Osteocyte (in vitro differentiated cells): ENCODE data around the gene PPARA. TPM values are rescaled to one million over a fixed set of nuclear protein-coding genes. Genes with fewer than 3 reads are reported as not detected.
"Not testable (repeated sequence)": the region's sequence is repeated elsewhere in the genome, so short reads cannot be mapped to it uniquely, and the experiment has no call there.

Experiments used
- DNase-seq: peaks from one replicate; pipeline ENCODE4 v3.0.0; 2021; ENCODE audit warnings: mixed read lengths; ENCODE audit not compliant: unreplicated experiment; ENCODE audit errors: extremely low spot score
- H3K27ac Mint-ChIP-seq: one replicate; pipeline ENCODE4 v1.8.0; 2021; ENCODE audit warnings: mild to moderate bottlenecking, mixed read lengths; ENCODE audit not compliant: unreplicated experiment
- H3K27me3 Mint-ChIP-seq: one replicate; pipeline ENCODE4 v1.8.0; 2021; ENCODE audit warnings: mixed read lengths; ENCODE audit not compliant: unreplicated experiment
- H3K36me3 Mint-ChIP-seq: one replicate; pipeline ENCODE4 v1.8.0; 2021; ENCODE audit warnings: mixed read lengths; ENCODE audit not compliant: unreplicated experiment
- H3K4me1 Mint-ChIP-seq: one replicate; pipeline ENCODE4 v1.8.0; 2021; ENCODE audit warnings: mixed read lengths; ENCODE audit not compliant: unreplicated experiment
- H3K4me3 Mint-ChIP-seq: one replicate; pipeline ENCODE4 v1.8.0; 2021; ENCODE audit warnings: mild to moderate bottlenecking, moderate library complexity, mixed read lengths; ENCODE audit not compliant: unreplicated experiment
- H3K9me3 Mint-ChIP-seq: one replicate; pipeline ENCODE4 v1.8.0; 2021; ENCODE audit warnings: mixed read lengths; ENCODE audit not compliant: unreplicated experiment
- total RNA-seq: library from RNA; stranded (reverse); gene quantifications from 2 replicates; pipeline ENCODE4 v1.2.1, GENCODE V29; 2021
- TF ChIP-seq, protein P1 (sequence below): fragments of 200-600 bp; sonication (generic); IDR thresholded peaks from 2 replicates; pipeline ENCODE4 v1.5.0; 2021; ENCODE audit warnings: antibody characterized with exemption, mild to moderate bottlenecking, moderate library complexity

PPARA gene
- total RNA-seq, 1 donor from 2014 or later: 21.9 TPM

GRCh38 chr22:46138058-46138797 is 12.1 kb upstream of the PPARA start:
- H3K4me1 Mint-ChIP-seq: no peaks in the 10 kb centered on the region
- TF ChIP-seq, protein P1, sequence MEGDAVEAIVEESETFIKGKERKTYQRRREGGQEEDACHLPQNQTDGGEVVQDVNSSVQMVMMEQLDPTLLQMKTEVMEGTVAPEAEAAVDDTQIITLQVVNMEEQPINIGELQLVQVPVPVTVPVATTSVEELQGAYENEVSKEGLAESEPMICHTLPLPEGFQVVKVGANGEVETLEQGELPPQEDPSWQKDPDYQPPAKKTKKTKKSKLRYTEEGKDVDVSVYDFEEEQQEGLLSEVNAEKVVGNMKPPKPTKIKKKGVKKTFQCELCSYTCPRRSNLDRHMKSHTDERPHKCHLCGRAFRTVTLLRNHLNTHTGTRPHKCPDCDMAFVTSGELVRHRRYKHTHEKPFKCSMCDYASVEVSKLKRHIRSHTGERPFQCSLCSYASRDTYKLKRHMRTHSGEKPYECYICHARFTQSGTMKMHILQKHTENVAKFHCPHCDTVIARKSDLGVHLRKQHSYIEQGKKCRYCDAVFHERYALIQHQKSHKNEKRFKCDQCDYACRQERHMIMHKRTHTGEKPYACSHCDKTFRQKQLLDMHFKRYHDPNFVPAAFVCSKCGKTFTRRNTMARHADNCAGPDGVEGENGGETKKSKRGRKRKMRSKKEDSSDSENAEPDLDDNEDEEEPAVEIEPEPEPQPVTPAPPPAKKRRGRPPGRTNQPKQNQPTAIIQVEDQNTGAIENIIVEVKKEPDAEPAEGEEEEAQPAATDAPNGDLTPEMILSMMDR: no peak
- no peak overlapping the region for H3K27ac Mint-ChIP-seq
- no peaks in the 10 kb centered on the region for H3K36me3 Mint-ChIP-seq
- no peak for DNase-seq
- H3K27me3 Mint-ChIP-seq: peaks cover under 1% of the 10 kb centered on the region
- no peaks in the 10 kb centered on the region for H3K9me3 Mint-ChIP-seq
- no peak overlapping the region for H3K4me3 Mint-ChIP-seq

GRCh38 chr22:46139417-46139816 is 10.9 kb upstream of the PPARA start:
- not testable (repeated sequence) for H3K4me3 Mint-ChIP-seq, H3K27me3 Mint-ChIP-seq, H3K36me3 Mint-ChIP-seq, DNase-seq, H3K9me3 Mint-ChIP-seq, H3K4me1 Mint-ChIP-seq
- peak overlapping the region; percentile 56 for H3K27ac Mint-ChIP-seq

DNA sequence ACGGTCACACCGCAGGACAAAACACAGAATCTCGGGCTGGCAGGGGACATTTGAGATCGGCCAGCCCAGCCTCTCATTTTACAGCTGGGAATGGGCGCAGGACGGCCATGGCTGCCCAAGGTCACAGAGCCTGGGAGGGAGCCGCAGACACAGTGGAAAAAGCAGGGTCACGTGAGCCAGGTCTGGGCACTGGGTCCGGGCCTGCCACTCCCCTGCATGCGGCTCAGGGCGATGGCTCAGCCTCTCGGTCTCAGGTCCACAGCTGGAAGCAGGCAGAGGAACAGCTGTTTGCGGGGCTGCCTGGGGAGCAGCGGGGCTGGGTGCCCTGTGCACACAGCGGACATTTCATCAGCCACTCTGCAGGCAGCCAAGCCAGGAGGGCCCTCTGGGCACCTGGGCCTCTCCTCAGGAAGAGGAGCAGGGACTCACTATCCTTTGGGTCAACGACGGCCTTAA is 10.4 kb upstream of the PPARA start:
- TF ChIP-seq, protein P1: no peak
- Mint-ChIP-seq H3K27me3 (peaks cover 6% of the 10 kb centered on the region), H3K4me1 (no peaks in the 10 kb centered on the region), H3K9me3 (no peaks in the 10 kb centered on the region), H3K27ac (no peak overlapping the region), H3K36me3 (no peaks in the 10 kb centered on the region), H3K4me3 (no peak overlapping the region)
- DNase-seq: no peak

DNA sequence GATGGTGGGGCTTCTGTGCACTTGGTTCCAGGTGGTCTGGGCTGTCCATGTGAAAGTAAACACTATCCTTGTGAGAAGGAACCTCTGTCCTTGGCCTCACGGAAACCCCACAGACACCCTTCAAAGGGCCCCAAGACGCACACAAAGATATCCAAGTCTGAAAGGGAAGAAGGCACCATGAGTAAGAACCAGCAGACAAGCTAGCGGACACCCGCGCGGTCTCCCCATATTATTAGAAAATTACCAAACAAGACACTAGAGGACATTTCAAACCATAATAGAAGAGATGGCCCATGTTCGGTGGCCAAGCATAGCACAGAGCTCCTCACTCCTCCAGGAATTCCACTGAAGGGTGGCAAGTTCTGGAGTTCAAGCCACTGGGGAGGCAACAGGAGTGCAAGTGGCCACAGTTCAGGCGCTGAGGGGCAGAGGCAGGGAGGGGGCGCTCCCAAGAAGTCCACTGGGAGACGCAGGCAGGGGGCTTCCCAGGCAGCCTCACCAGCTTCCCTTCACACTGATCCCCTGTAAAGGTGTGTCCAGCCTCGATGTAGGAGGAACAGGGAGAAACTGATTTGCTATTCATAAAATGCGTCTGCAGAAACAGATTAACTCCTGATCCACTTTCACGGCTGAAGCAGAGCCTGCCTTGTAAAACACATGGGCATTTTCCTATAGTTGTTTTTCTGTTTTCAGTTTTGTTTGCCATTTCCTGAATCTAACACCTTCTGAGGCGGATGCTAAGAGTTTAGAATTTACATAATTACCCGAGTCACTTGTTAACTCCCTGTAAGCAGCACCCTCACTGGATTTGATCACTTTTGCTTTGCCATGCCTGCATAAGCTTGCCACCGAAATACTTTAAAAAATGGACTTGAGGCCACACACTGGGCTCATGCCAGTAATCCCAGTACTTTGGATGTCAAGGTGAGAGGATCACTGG is 9.1 kb upstream of the PPARA start:
- Mint-ChIP-seq H3K9me3 (no peaks in the 10 kb centered on the region), H3K27me3 (peaks cover 8% of the 10 kb centered on the region), H3K4me3 (no peak overlapping the region), H3K36me3 (no peaks in the 10 kb centered on the region), H3K27ac (no peak overlapping the region), H3K4me1 (no peaks in the 10 kb centered on the region)
- no peak for DNase-seq
- TF ChIP-seq, protein P1: no peak

GRCh38 chr22:46142548-46143490 is 7.5 kb upstream of the PPARA start:
- Mint-ChIP-seq H3K27me3 (peaks cover 13% of the 10 kb centered on the region), H3K9me3 (no peaks in the 10 kb centered on the region), H3K36me3 (no peaks in the 10 kb centered on the region), H3K4me3 (no peak overlapping the region), H3K4me1 (no peaks in the 10 kb centered on the region), H3K27ac (no peak overlapping the region)
- TF ChIP-seq, protein P1: no peak
- no peak for DNase-seq
